Transverse colon (tissue), 4 donors: ENCODE data around the gene PTPRN2. TPM values are rescaled to one million over a fixed set of nuclear protein-coding genes. Genes with fewer than 3 reads are reported as not detected.

ENCODE experiments used
- DNase-seq: peaks from one replicate; pipeline ENCODE4 v3.0.0-alpha.2; 2019
- H3K27ac ChIP-seq, 4 donors: fragments of 200-600 bp; sonication (generic); 2 replicates each; pipeline ENCODE4 v1.5.1; 2016 to 2018; ENCODE audit warnings: inconsistent platforms in 4 of 4
- H3K27me3 ChIP-seq: fragments of 200-600 bp; sonication (generic); 2 replicates; pipeline ENCODE4 v1.5.1; 2017; ENCODE audit warnings: inconsistent platforms
- H3K36me3 ChIP-seq, 4 donors: fragments of 200-600 bp; sonication (generic); 2 replicates each; pipeline ENCODE4 v1.5.1; 2017 to 2019; ENCODE audit warnings: inconsistent platforms in 4 of 4
- H3K4me1 ChIP-seq, 4 donors: fragments of 200-600 bp; sonication (generic); 2 replicates each; pipeline ENCODE4 v1.5.1; 2017 to 2020; ENCODE audit warnings: inconsistent platforms in 4 of 4
- H3K4me3 ChIP-seq, 4 donors: fragments of 200-600 bp; sonication (generic); 1 replicate in 1 of 4; 2 replicates in 3 of 4; pipeline versions ENCODE4 v1.5.1 to v1.6.1; 2017 to 2019; ENCODE audit warnings: inconsistent platforms in 4 of 4
- H3K9me3 ChIP-seq, 2 donors: fragments of 200-600 bp; sonication (generic); 2 replicates each; pipeline ENCODE4 v1.5.1; 2017 to 2019; ENCODE audit warnings: inconsistent platforms in 2 of 2
- CTCF ChIP-seq, 5 experiments: fragments of 200-600 bp in 3 of 5; fragments of 450-650 bp in 2 of 5; sonication (generic) in 3 of 5; IDR thresholded peaks; 1 replicate in 2 of 5; 2 replicates in 3 of 5; pipeline ENCODE4 v1.5.1; 2016 to 2017; ENCODE audit warnings: antibody characterized with exemption in 5 of 5, inconsistent platforms in 3 of 5, mild to moderate bottlenecking in 2 of 5, moderate library complexity in 1 of 5
- EP300 ChIP-seq: sonication (generic); formaldehyde crosslinking; IDR thresholded peaks from one replicate; pipeline ENCODE4 v1.6.1; 2017; ENCODE audit warnings: antibody characterized with exemption, low read depth
- POLR2A ChIP-seq: fragments of 450-650 bp; IDR thresholded peaks from one replicate; pipeline ENCODE4 v1.6.1; 2016; ENCODE audit warnings: antibody characterized with exemption, mild to moderate bottlenecking, moderate library complexity
- POLR2AphosphoS5 ChIP-seq, 3 donors: sonication (generic); formaldehyde crosslinking; IDR thresholded peaks; one replicate each; pipeline ENCODE4 v1.6.1; 2016; ENCODE audit warnings: antibody characterized with exemption in 3 of 3
- WGBS, 2 donors: methylation state at CpG; one replicate each; pipeline ENCODE4 v1.1.5; 2018; ENCODE audit warnings: low coverage in 1 of 2; 5-methylcytosine and 5-hydroxymethylcytosine counted together
- in situ Hi-C, 4 donors: fragments of 200-750 bp; cut with MboI; loops; one replicate each; pipeline versions ENCODE4 v1.15.0 to v1.15.1; 2017; ENCODE audit warnings: low sequenced_read_pairs in 3 of 4, low pct_ligation_motif_present in 1 of 4, low pct_unique_long_range_greater_than_20kb in 1 of 4
- intact Hi-C: fragments of 100-400 bp; cut with DNase I; formaldehyde crosslinking; loops from one replicate; pipeline ENCODE4 v1.15.1; 2023; ENCODE audit warnings: low total_unique reads
- total RNA-seq, 4 donors: library from RNA; depleted of rRNA; stranded (reverse); fragments of >200 nt; gene quantifications; one replicate each; pipeline ENCODE4 v1.1.0, GENCODE V29; 2016

Gene PTPRN2
- total RNA-seq, 4 donors from 2014 or later, result 15.4 to 31.1 (median 21.8) TPM

GRCh38 chr7:158446706-158447105 is 140.9 kb downstream of the PTPRN2 start:
- intact Hi-C loops (no loop called here), in situ Hi-C loops (no loop called here)
- 88% methylated on average over 12 of the region's 12 CpGs; no CpG with 5 or more reads in 1 of the 2 donors for WGBS, 2 donors
- no peaks in the 10 kb centered on the region for H3K27me3 ChIP-seq
- TF ChIP-seq POLR2AphosphoS5 (IDR thresholded peaks at IDR 0.05), result no peak
- no peak for TF ChIP-seq CTCF (IDR thresholded peaks at IDR 0.05)
- TF ChIP-seq POLR2A, result no peak
- no peak for TF ChIP-seq EP300
- H3K27ac ChIP-seq, result no peak overlapping the region
- DNase-seq, result no peak
- H3K36me3 ChIP-seq, result no peaks in the 10 kb centered on the region
- no peaks in the 10 kb centered on the region for H3K9me3 ChIP-seq
- no peaks in the 10 kb centered on the region for H3K4me1 ChIP-seq
- no peak overlapping the region for H3K4me3 ChIP-seq

- Histone ChIP-seq H3K4me1 (no peaks in the 10 kb centered on the region), H3K4me3 (no peak overlapping the region), H3K36me3 (no peaks in the 10 kb centered on the region), H3K27ac (no peak overlapping the region), H3K27me3 (no peaks in the 10 kb centered on the region), H3K9me3 (no peaks in the 10 kb centered on the region)
- intact Hi-C loops (no loop called here), in situ Hi-C loops (no loop called here)
- 80 to 90% methylated on average over 4 to 13 of the region's 13 CpGs for WGBS, 2 donors
- DNase-seq, result no peak
- TF ChIP-seq EP300, result no peak
These were observed 141.3 kb downstream of the PTPRN2 start for GRCh38 chr7:158446281-158446680.

- H3K36me3 ChIP-seq, result no peaks in the 10 kb centered on the region
These were observed 142.0 kb downstream of the PTPRN2 start for GRCh38 chr7:158445421-158446175.

GRCh38 chr7:158444501-158445420 is 142.9 kb downstream of the PTPRN2 start:
- TF ChIP-seq EP300 (no peak), POLR2A (no peak), CTCF (IDR thresholded peaks at IDR 0.05) (no peak), POLR2AphosphoS5 (IDR thresholded peaks at IDR 0.05) (no peak)
- WGBS, 2 donors, result 77% methylated on average over 25 of the region's 25 CpGs; no CpG with 5 or more reads in 1 of the 2 donors

More at GRCh38 chr7:158445421-158446175, 142.0 kb downstream of the PTPRN2 start:
- no peak overlapping the region for H3K27ac ChIP-seq
- H3K27me3 ChIP-seq, result no peaks in the 10 kb centered on the region
- H3K4me3 ChIP-seq, result no peak overlapping the region
- 85% methylated on average over 24 of the region's 30 CpGs; no CpG with 5 or more reads in 1 of the 2 donors for WGBS, 2 donors
- TF ChIP-seq POLR2AphosphoS5 (IDR thresholded peaks at IDR 0.05) (no peak), EP300 (no peak), POLR2A (no peak), CTCF (IDR thresholded peaks at IDR 0.05) (no peak)
- no peaks in the 10 kb centered on the region for H3K9me3 ChIP-seq
- intact Hi-C loops, result no loop called here
- no peaks in the 10 kb centered on the region for H3K4me1 ChIP-seq
- in situ Hi-C loops, result no loop called here
- DNase-seq, result no peak

More at GRCh38 chr7:158444501-158445420, 142.9 kb downstream of the PTPRN2 start:
- H3K27ac ChIP-seq, result no peak overlapping the region
- H3K4me1 ChIP-seq, result no peaks in the 10 kb centered on the region
- no peak overlapping the region for H3K4me3 ChIP-seq
- intact Hi-C loops (no loop called here), in situ Hi-C loops (no loop called here)
- H3K36me3 ChIP-seq, result no peaks in the 10 kb centered on the region
- no peaks in the 10 kb centered on the region for H3K27me3 ChIP-seq
- DNase-seq, result no peak
- H3K9me3 ChIP-seq, result no peaks in the 10 kb centered on the region
